PC-3 (cell line): ENCODE measurements around the gene CCNO. TPM values are rescaled to one million over a fixed set of nuclear protein-coding genes. Genes with fewer than 3 reads are reported as not detected.

ENCODE experiments used
- ATAC-seq: fragments of 200-7000 bp; cut with Tn5 transposase; 2 replicates; pipeline ENCODE4 v1.9.1; 2020; ENCODE audit warnings: mild to moderate bottlenecking, moderate library complexity
- Bru-seq: library from RNA; stranded (reverse); fragments of 400-500 nt; gene quantifications from one replicate; lab custom pipeline; 2021; lab: Mats Ljungman, UMichigan
- BruChase-seq, 2 experiments: library from RNA; stranded (reverse); fragments of 400-500 nt; gene quantifications; one replicate each; lab custom pipeline; 2021; lab: Mats Ljungman, UMichigan
- BruUV-seq: library from RNA; stranded (reverse); fragments of 400-500 nt; replicated peaks from 2 replicates; lab custom pipeline; 2021; lab: Mats Ljungman, UMichigan
- CTCF ChIA-PET: fragments of 300-600 bp; sonication (Branson Sonifier 250); formaldehyde crosslinking; loops from one replicate; lab custom pipeline; 2022; ENCODE audit warnings: antibody characterized with exemption; lab: Charles Lee
- POLR2A ChIA-PET: fragments of 300-600 bp; sonication (Branson Sonifier 250); formaldehyde crosslinking; loops from one replicate; lab custom pipeline; 2022; ENCODE audit warnings: antibody characterized with exemption; ENCODE audit not compliant: unreplicated experiment; lab: Charles Lee
- DNase-seq: peaks from one replicate; pipeline ENCODE4 v3.0.0-alpha.2; 2015
- H2AFZ ChIP-seq: fragments of 300-600 bp; sonication (generic); 2 replicates; pipeline ENCODE4 v1.6.0; 2016; ENCODE audit warnings: antibody characterized with exemption, low read length
- H3F3A ChIP-seq: fragments of 300-600 bp; sonication (generic); one replicate; pipeline ENCODE4 v1.6.0; 2017; ENCODE audit warnings: antibody characterized with exemption, low read length, control low read depth, mild to moderate bottlenecking; ENCODE audit not compliant: unreplicated experiment
- H3K27ac ChIP-seq: fragments of 300-600 bp; sonication (generic); 2 replicates; pipeline ENCODE4 v1.5.1; 2016; ENCODE audit warnings: mild to moderate bottlenecking, low read length
- H3K27me3 ChIP-seq: fragments of 300-600 bp; sonication (generic); 2 replicates; pipeline ENCODE4 v1.6.1; 2016; ENCODE audit warnings: low read length, mixed read lengths
- H3K36me3 ChIP-seq: fragments of 300-600 bp; sonication (generic); 2 replicates; pipeline ENCODE4 v1.6.1; 2016; ENCODE audit warnings: low read depth, mixed run types, low read length, mixed read lengths
- H3K4me1 ChIP-seq: fragments of 300-600 bp; sonication (generic); 2 replicates; pipeline ENCODE4 v1.5.1; 2016; ENCODE audit warnings: low read length; ENCODE audit not compliant: insufficient read depth
- H3K4me2 ChIP-seq: fragments of 300-600 bp; sonication (generic); 2 replicates; pipeline ENCODE4 v1.6.0; 2016; ENCODE audit warnings: low read length
- H3K4me3 ChIP-seq: fragments of 300-600 bp; sonication (generic); 2 replicates; pipeline ENCODE4 v1.5.1; 2016; ENCODE audit warnings: mild to moderate bottlenecking, low read length, mixed read lengths
- H3K79me2 ChIP-seq: fragments of 300-600 bp; sonication (generic); 2 replicates; pipeline ENCODE4 v1.6.1; 2017; ENCODE audit warnings: low read length, mixed read lengths
- H3K9ac ChIP-seq: fragments of 300-600 bp; sonication (generic); 2 replicates; pipeline ENCODE4 v1.6.0; 2016; ENCODE audit warnings: mild to moderate bottlenecking, low read length
- H3K9me2 ChIP-seq: fragments of 300-600 bp; sonication (generic); replicated peaks from 2 replicates; pipeline ENCODE4 v1.6.1; 2016; ENCODE audit warnings: mixed run types, low read length, mixed read lengths
- H3K9me3 ChIP-seq: fragments of 300-600 bp; sonication (generic); 2 replicates; pipeline ENCODE4 v1.6.1; 2016; ENCODE audit warnings: low read length, mixed read lengths
- H4K20me1 ChIP-seq: fragments of 300-600 bp; sonication (generic); 2 replicates; pipeline ENCODE4 v1.6.1; 2016; ENCODE audit warnings: low read length, mixed read lengths
- CTCF ChIP-seq: fragments of 300-600 bp; sonication (generic); conservative IDR thresholded peaks from 2 replicates; pipeline ENCODE4 v1.5.1; 2017; ENCODE audit warnings: antibody characterized with exemption, low read depth, mild to moderate bottlenecking, low read length
- EZH2 ChIP-seq: fragments of 300-600 bp; sonication (generic); IDR thresholded peaks from one replicate; pipeline ENCODE4 v1.6.1; 2017; ENCODE audit warnings: antibody characterized with exemption, mild to moderate bottlenecking, low read length; ENCODE audit not compliant: unreplicated experiment
- EZH2phosphoT487 ChIP-seq: fragments of 300-600 bp; sonication (generic); IDR thresholded peaks from 2 replicates; pipeline ENCODE4 v1.6.1; 2018; ENCODE audit warnings: mild to moderate bottlenecking, antibody characterized with exemption, low read length, borderline replicate concordance
- intact Hi-C: fragments of 100-400 bp; cut with micrococcal nuclease; formaldehyde crosslinking; loops from 2 replicates; pipeline ENCODE4 v1.9.0; 2023
- long read RNA-seq: library from polyadenylated mRNA; unstranded; transcript quantifications from one replicate; pipeline ENCODE4 v2.0.0, GENCODE V29; 2021; ENCODE audit not compliant: unreplicated experiment
- total RNA-seq: library from RNA; depleted of rRNA; stranded (reverse); fragments of >200 nt; gene quantifications from 2 replicates; pipeline ENCODE4 v1.2.3, GENCODE V29; 2014; rRNA removed

CCNO gene, protein sequence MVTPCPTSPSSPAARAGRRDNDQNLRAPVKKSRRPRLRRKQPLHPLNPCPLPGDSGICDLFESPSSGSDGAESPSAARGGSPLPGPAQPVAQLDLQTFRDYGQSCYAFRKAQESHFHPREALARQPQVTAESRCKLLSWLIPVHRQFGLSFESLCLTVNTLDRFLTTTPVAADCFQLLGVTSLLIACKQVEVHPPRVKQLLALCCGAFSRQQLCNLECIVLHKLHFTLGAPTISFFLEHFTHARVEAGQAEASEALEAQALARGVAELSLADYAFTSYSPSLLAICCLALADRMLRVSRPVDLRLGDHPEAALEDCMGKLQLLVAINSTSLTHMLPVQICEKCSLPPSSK
- 3.4 and 5.3 TPM in 2 replicates for total RNA-seq
- Bru-seq, nascent RNA, result percentile 61 among the genes with signal in this experiment
- percentile 63 among the genes with signal in this experiment for BruChase-seq, experiment 1, labeled RNA remaining after a 6-hour chase
- BruChase-seq, experiment 2, labeled RNA remaining after a 2-hour chase, result percentile 58 among the genes with signal in this experiment
- long read RNA-seq, transcript CCNO-202 (3 exons, 1,726 nt), result major isoform, 12 of 39 reads
- long read RNA-seq, partial matches to known transcripts, result 7 of 39 reads
- long read RNA-seq, other reads (novel, unspliced or antisense), result 16 of 39 reads

GRCh38 chr5:55232985-55233928 lies at the start of gene CCNO:
TSS of gene CCNO (minus strand) at chr5:55233608. CDS start at chr5:55233523, 85 bp downstream.
- DNase-seq (peak; percentile 84), ATAC-seq (peak; percentile 83)
- ChIA-PET POLR2A (interaction anchor here (0.6 kb wide), 2 partner anchors 45 to 71 kb away, joined by 5 to 6 read pairs; no protein-coding TSS in a partner anchor), CTCF (interaction anchor here (0.5 kb wide), 1 partner anchor 31 kb away, joined by 6 read pairs; no protein-coding TSS in a partner anchor)
- Histone ChIP-seq H3F3A (no peaks in the 10 kb centered on the region), H3K9me3 (no peaks in the 10 kb centered on the region), H3K27me3 (no peaks in the 10 kb centered on the region), H3K9ac (peak within 1 kb of the TSS; percentile 58), H3K27ac (peak within 1 kb of the TSS; percentile 21), H4K20me1 (no peaks in the 10 kb centered on the region), H3K36me3 (no peaks in the 10 kb centered on the region), H3K79me2 (peaks cover 14% of the 10 kb centered on the region), H3K4me2 (peak within 1 kb of the TSS; percentile 85), H3K4me1 (peaks cover 12% of the 10 kb centered on the region; the same call in 1 of the 2 replicates), H3K9me2 (no peaks in the 10 kb centered on the region), H3K4me3 (peak within 1 kb of the TSS; percentile 83), H2AFZ (peak within 1 kb of the TSS; percentile 96)
- TF ChIP-seq CTCF (no peak), EZH2phosphoT487 (peak; percentile 88)
- TSS peak; percentile 66 for BruUV-seq
- intact Hi-C loops, result loop anchor here (2.0 kb wide), 2 partner anchors 44 to 60 kb away; partner anchors contain the start of gene CDC20B

- POLR2A ChIA-PET, result no interaction called here
- TF ChIP-seq CTCF, result no peak
- no peak for TF ChIP-seq EZH2phosphoT487
- TF ChIP-seq EZH2, result no peak
- ATAC-seq, result no peak
Measured at GRCh38 chr5:55278778-55279177, 45.4 kb upstream of the CCNO start.

More at GRCh38 chr5:55278778-55279177, 45.4 kb upstream of the CCNO start:
- intact Hi-C loops, result no loop called here
- peak; percentile 1 for DNase-seq
- CTCF ChIA-PET, result no interaction called here
- no peaks in the 10 kb centered on the region for H3K9me2 ChIP-seq
- no peaks in the 10 kb centered on the region for H3K27me3 ChIP-seq
- H3K9me3 ChIP-seq, result no peaks in the 10 kb centered on the region
- H3K4me3 ChIP-seq, result no peak overlapping the region
- H4K20me1 ChIP-seq, result no peaks in the 10 kb centered on the region
- H3K27ac ChIP-seq, result no peak overlapping the region
- H3K4me1 ChIP-seq, result no peaks in the 10 kb centered on the region
- peaks cover 22% of the 10 kb centered on the region for H3K36me3 ChIP-seq
- no peak overlapping the region for H3K9ac ChIP-seq
- no TSS peak for BruUV-seq
- H3F3A ChIP-seq, result no peaks in the 10 kb centered on the region
- no peak overlapping the region for H3K4me2 ChIP-seq
- no peaks in the 10 kb centered on the region for H3K79me2 ChIP-seq
- no peak overlapping the region for H2AFZ ChIP-seq
